GM23248 (cell line): ENCODE data around the gene THG1L. TPM values are rescaled to one million over a fixed set of nuclear protein-coding genes. Genes with fewer than 3 reads are reported as not detected.
"Not testable (repeated sequence)": the region's sequence is repeated elsewhere in the genome, so short reads cannot be mapped to it uniquely, and the experiment has no call there.

Experiments
- DNase-seq: peaks from one replicate; pipeline ENCODE4 v3.0.0-alpha.2; 2015
- H2AFZ ChIP-seq: fragments of 200-600 bp; sonication (generic); 2 replicates; pipeline ENCODE4 v1.6.1; 2016; ENCODE audit warnings: antibody characterized with exemption
- H3F3A ChIP-seq: fragments of 200-600 bp; sonication (generic); 2 replicates; pipeline ENCODE4 v1.6.1; 2016; ENCODE audit warnings: mild to moderate bottlenecking, antibody characterized with exemption, mixed run types; ENCODE audit not compliant: insufficient read depth
- H3K27ac ChIP-seq: fragments of 200-600 bp; sonication (generic); 2 replicates; pipeline ENCODE4 v1.5.1; 2016; ENCODE audit warnings: mild to moderate bottlenecking
- H3K27me3 ChIP-seq: fragments of 200-600 bp; sonication (generic); replicated peaks from 2 replicates; pipeline ENCODE4 v1.6.1; 2016; ENCODE audit warnings: mild to moderate bottlenecking; ENCODE audit not compliant: insufficient read depth
- H3K36me3 ChIP-seq: fragments of 200-600 bp; sonication (generic); 2 replicates; pipeline ENCODE4 v1.6.1; 2016; ENCODE audit warnings: low read depth, mild to moderate bottlenecking
- H3K4me1 ChIP-seq: fragments of 200-600 bp; sonication (generic); 2 replicates; pipeline ENCODE4 v1.6.1; 2016; ENCODE audit warnings: mild to moderate bottlenecking; ENCODE audit not compliant: insufficient read depth
- H3K4me2 ChIP-seq: fragments of 200-600 bp; sonication (generic); one replicate; pipeline ENCODE4 v1.6.1; 2016; ENCODE audit warnings: mild to moderate bottlenecking; ENCODE audit not compliant: unreplicated experiment
- H3K4me3 ChIP-seq: fragments of 200-600 bp; sonication (generic); 2 replicates; pipeline ENCODE4 v1.5.1; 2016; ENCODE audit warnings: mild to moderate bottlenecking
- H3K79me2 ChIP-seq: fragments of 200-600 bp; sonication (generic); 2 replicates; pipeline ENCODE4 v1.6.1; 2016; ENCODE audit warnings: mild to moderate bottlenecking; ENCODE audit not compliant: insufficient read depth
- H3K9ac ChIP-seq: fragments of 200-600 bp; sonication (generic); 2 replicates; pipeline ENCODE4 v1.6.1; 2016; ENCODE audit warnings: mild to moderate bottlenecking
- H3K9me2 ChIP-seq: fragments of 200-600 bp; sonication (generic); 2 replicates; pipeline ENCODE4 v1.6.1; 2016; ENCODE audit warnings: mixed run types, mild to moderate bottlenecking, moderate library complexity; ENCODE audit not compliant: insufficient read depth
- H3K9me3 ChIP-seq: fragments of 200-600 bp; sonication (generic); one replicate; pipeline ENCODE4 v1.6.1; 2017; ENCODE audit warnings: low read depth
- H4K20me1 ChIP-seq: fragments of 200-600 bp; sonication (generic); 2 replicates; pipeline ENCODE4 v1.6.0; 2016; ENCODE audit not compliant: insufficient read depth
- EZH2 ChIP-seq: fragments of 200-600 bp; sonication (generic); IDR thresholded peaks from 2 replicates; pipeline ENCODE4 v1.6.1; 2018; ENCODE audit warnings: antibody characterized with exemption, mild to moderate bottlenecking; ENCODE audit not compliant: insufficient read depth, poor library complexity, severe bottlenecking
- EZH2phosphoT487 ChIP-seq: fragments of 200-600 bp; sonication (generic); IDR thresholded peaks from 2 replicates; pipeline ENCODE4 v1.6.1; 2018; ENCODE audit warnings: antibody characterized with exemption, moderate library complexity, mild to moderate bottlenecking, low read depth; ENCODE audit not compliant: insufficient read depth
- WGBS, 2 experiments: methylation state at CpG; one replicate each; pipeline ENCODE4 v1.1.6; 2015 to 2017; ENCODE audit warnings: low lambda C conversion rate in 2 of 2, low coverage in 1 of 2; ENCODE audit errors: missing lambda C conversion rate in 2 of 2; 5-methylcytosine and 5-hydroxymethylcytosine counted together
- in situ Hi-C: fragments of 300-500 bp; cut with MboI; formaldehyde crosslinking; loops from 2 replicates; pipeline ENCODE4 v1.15.0; 2020
- polyA plus RNA-seq: library from polyadenylated mRNA; unstranded; fragments of >200 nt; fragmentation: Nextera tagmentation; extraction: Ambion mirVana; gene quantifications from 2 replicates; pipeline ENCODE4 v1.2.1, GENCODE V29; 2016
- total RNA-seq: library from RNA; depleted of rRNA; stranded (reverse); fragments of >200 nt; shearing (Covaris generic); gene quantifications from 2 replicates; pipeline ENCODE4 v1.2.3, GENCODE V29; 2014

The THG1L gene
- total and polyA plus RNA-seq, 2 experiments from 2014 or later, result 8.9 to 10.3 TPM

DNA sequence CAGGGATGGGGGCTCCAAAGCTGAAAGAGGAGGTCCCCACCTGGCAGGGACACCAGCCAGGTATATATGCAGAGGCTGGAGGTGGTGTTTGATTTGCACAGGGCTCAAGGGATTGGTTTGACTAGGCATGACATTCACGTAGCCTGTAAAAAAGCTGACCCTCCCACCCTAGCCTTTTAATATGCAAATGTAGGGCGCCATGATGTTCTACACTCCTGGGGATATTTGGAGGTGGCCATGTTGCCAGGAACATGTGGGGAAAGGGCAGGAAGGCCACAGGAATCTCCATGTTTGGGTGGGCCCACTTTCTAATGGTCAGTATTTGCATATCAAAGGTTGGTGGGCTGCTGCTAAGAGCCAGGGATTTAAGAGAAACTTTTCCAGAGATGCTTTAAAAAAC, 12.0 kb upstream of the THG1L start:
- H2AFZ ChIP-seq, result no peak overlapping the region
- H3K27ac ChIP-seq, result no peak overlapping the region
- no peaks in the 10 kb centered on the region for H3K79me2 ChIP-seq
- no peak for DNase-seq
- no peaks in the 10 kb centered on the region for H3K9me3 ChIP-seq
- no peaks in the 10 kb centered on the region for H3K36me3 ChIP-seq
- no peaks in the 10 kb centered on the region for H3F3A ChIP-seq
- no peak overlapping the region for H3K4me3 ChIP-seq
- H3K9ac ChIP-seq, result no peak overlapping the region
- no peaks in the 10 kb centered on the region for H3K9me2 ChIP-seq
- 89 to 96% methylated on average over 2 of the region's 2 CpGs for WGBS, 2 experiments
- peaks cover 13% of the 10 kb centered on the region for H3K4me1 ChIP-seq
- H3K4me2 ChIP-seq, result no peak overlapping the region
- H4K20me1 ChIP-seq, result no peaks in the 10 kb centered on the region
- no peak for TF ChIP-seq EZH2phosphoT487
- no peak for TF ChIP-seq EZH2
- H3K27me3 ChIP-seq, result no peaks in the 10 kb centered on the region
- in situ Hi-C loops, result loop anchor here (25.0 kb wide), 1 partner anchor 232 kb away; no protein-coding TSS in a partner anchor

DNA sequence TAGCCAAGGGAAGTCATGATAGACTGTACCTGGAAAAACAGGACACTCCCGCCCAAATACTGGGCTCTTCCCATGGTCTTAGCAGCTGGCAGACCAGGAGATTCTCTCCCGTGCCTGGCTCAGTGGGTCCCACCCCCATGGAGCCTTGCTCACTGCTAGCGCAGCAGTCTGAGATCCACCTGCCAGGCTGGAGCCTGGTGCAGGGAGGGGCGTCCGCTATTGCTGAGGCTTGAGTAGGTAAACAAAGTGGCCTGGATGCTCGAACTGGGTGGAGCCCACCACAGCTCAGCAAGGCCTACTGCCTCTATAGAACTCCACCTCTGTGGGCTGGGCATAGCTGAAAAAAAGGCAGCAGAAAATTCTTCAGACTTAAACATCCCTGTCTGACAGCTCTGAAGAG, 10.1 kb upstream of the THG1L start:
- no peak overlapping the region for H3K4me2 ChIP-seq
- H3K4me3 ChIP-seq, result no peak overlapping the region
- no peaks in the 10 kb centered on the region for H3K27me3 ChIP-seq
- peaks cover 5% of the 10 kb centered on the region for H3K4me1 ChIP-seq
- no peaks in the 10 kb centered on the region for H3K9me3 ChIP-seq
- in situ Hi-C loops, result loop anchor here (25.0 kb wide), 1 partner anchor 234 kb away; no protein-coding TSS in a partner anchor
- no peak overlapping the region for H3K27ac ChIP-seq
- no peaks in the 10 kb centered on the region for H3K36me3 ChIP-seq
- no peaks in the 10 kb centered on the region for H4K20me1 ChIP-seq
- WGBS, 2 experiments, result 77 to 80% methylated on average over 6 of the region's 6 CpGs
- H3F3A ChIP-seq, result no peaks in the 10 kb centered on the region
- no peak overlapping the region for H3K9ac ChIP-seq
- no peak overlapping the region for H2AFZ ChIP-seq
- no peak for DNase-seq
- H3K9me2 ChIP-seq, result no peaks in the 10 kb centered on the region
- TF ChIP-seq EZH2, result no peak
- TF ChIP-seq EZH2phosphoT487, result no peak
- H3K79me2 ChIP-seq, result no peaks in the 10 kb centered on the region

DNA sequence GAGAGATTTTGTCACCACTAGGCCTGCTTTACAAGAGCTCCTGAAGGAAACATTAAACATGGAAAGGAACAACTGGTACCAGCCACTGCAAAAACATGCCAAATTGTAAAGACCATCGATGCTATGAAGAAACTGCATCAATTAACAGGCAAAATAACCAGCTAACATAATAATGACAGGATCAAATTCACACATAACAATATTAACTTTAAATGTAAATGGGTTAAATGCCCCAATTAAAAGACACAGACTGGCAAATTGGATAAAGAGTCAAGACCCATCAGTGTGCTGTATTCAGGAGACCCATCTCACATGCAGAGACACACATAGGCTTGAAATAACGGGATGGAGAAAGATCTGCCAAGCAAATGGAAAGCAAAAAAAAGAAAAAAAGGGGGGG, 8.3 kb upstream of the THG1L start:
- not testable (repeated sequence) for H3K4me2 ChIP-seq, H3K9ac ChIP-seq, H3K27ac ChIP-seq, H3K36me3 ChIP-seq, H2AFZ ChIP-seq, H4K20me1 ChIP-seq, H3K27me3 ChIP-seq, H3K4me3 ChIP-seq, DNase-seq, H3K9me2 ChIP-seq, H3K79me2 ChIP-seq, H3K4me1 ChIP-seq, H3F3A ChIP-seq, H3K9me3 ChIP-seq
- 62 to 68% methylated on average over 2 of the region's 2 CpGs for WGBS, 2 experiments
- in situ Hi-C loops, result loop anchor here (25.0 kb wide), 1 partner anchor 236 kb away; no protein-coding TSS in a partner anchor

DNA sequence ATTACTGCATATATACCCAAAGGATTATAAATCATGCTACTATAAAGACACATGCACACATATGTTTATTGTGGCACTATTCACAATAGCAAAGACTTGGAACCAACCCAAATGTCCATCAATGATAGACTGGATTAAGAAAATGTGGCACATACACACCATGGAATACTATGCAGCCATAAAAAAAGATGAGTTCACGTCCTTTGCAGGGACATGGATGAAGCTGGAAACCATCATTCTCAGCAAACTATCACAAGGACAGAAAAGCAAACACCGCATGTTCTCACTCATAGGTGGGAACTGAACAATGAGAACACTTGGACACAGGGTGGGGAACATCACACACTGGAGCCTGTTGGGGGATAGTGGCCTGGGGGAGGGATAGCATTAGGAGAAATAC, 4.6 kb upstream of the THG1L start:
- H2AFZ ChIP-seq, H3K9me3 ChIP-seq, DNase-seq, H3K4me3 ChIP-seq, H3F3A ChIP-seq, H3K27me3 ChIP-seq, H3K27ac ChIP-seq, H3K4me2 ChIP-seq, H3K36me3 ChIP-seq, H3K9me2 ChIP-seq, H3K4me1 ChIP-seq, H3K79me2 ChIP-seq, H4K20me1 ChIP-seq, H3K9ac ChIP-seq: not testable (repeated sequence)
- 85 to 91% methylated on average over 2 of the region's 2 CpGs for WGBS, 2 experiments
- in situ Hi-C loops, result loop anchor here (25.0 kb wide), 1 partner anchor 389 kb away; a partner anchor contains a TSS

DNA sequence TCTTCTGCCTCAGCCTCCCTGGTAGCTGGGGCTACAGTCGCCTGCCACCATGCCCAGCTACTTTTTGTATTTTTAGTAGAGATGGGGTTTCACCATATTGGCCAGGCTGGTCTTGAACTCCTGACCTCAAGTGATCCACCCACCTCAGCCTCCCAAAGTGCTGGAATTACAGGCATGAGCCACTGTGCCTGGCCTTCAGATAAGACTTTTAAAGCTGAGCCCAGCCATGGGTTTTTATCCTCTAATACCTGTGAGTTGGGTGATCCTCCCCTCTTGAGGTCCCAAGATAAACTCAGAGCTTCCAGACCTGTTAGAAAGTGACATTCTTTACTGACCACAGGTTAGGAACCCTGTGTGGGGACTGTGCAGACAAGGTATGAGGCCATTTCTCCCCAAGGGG, 3.4 kb upstream of the THG1L start:
- not testable (repeated sequence) for H3K27me3 ChIP-seq, H3K79me2 ChIP-seq, H3K9ac ChIP-seq, H3K9me2 ChIP-seq, H3K4me1 ChIP-seq, H3K27ac ChIP-seq, H4K20me1 ChIP-seq, H3K4me2 ChIP-seq, H3K4me3 ChIP-seq, DNase-seq, H3K9me3 ChIP-seq, H3K36me3 ChIP-seq, H3F3A ChIP-seq, H2AFZ ChIP-seq
- in situ Hi-C loops, result loop anchor here (25.0 kb wide), 1 partner anchor 391 kb away; a partner anchor contains a TSS
- 89 to 100% methylated on average over 1 of the region's 1 CpG for WGBS, 2 experiments
